Stimulated activated CD8-positive, alpha-beta memory T cell treated with anti-CD3 and anti-CD28 coated beads, Interleukin-2, amount 100 ng/mL, for 1 hour (primary cell): ENCODE results near the gene FOXP1.

ENCODE experiments used
- DNase-seq, 2 donors: peaks; one replicate each; pipeline ENCODE4 v3.0.0-alpha.2; 2020; ENCODE audit warnings: low read depth in 2 of 2

Gene FOXP1

DNA sequence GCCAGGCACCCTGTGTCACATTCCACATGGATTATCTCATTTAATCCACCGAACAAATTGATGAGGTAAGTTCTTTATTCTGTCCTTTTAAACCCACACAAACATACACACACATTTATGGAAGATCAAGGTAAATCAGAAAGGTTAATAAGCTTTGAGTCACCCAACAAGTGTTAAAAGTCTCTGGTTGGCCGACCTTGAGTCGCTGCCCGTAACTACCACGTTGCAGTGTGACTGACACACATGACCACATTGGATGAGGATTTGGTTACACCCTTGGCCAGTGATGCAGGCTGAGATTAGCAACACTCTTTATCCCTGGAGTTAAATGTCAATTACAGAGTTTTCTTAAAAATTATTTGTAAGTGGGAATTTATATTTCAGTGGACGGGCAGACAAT, 19.2 kb downstream of the FOXP1 start:
- DNase-seq, result no peak

GRCh38 chr3:71563827-71564226, 19.7 kb downstream of the FOXP1 start:
- no peak for DNase-seq

- DNase-seq, result no peak
Measured at GRCh38 chr3:71562938-71563337, 20.6 kb downstream of the FOXP1 start.

DNA sequence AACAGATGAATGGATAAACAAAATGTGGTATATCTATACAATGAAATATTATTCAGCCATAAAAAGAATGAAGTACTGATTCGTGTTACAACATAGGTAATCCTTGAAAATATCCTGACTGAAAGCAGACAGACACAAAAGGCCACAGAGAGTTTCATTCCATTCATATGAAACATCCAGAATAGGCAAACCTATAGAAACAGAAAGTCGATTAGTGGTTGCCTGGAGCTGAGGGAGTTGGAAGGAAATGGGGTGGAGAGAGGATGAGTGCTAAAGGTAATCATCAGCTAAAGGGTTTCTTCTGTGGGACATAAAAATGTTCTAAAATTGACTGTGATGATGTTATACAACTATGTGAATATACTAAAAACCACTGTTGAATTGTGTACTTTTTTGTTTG, 22.9 kb downstream of the FOXP1 start:
- no peak for DNase-seq

GRCh38 chr3:71559578-71560162, 23.9 kb downstream of the FOXP1 start:
- DNase-seq, result no peak

- no peak for DNase-seq
Measured at GRCh38 chr3:71559021-71559420, 24.5 kb downstream of the FOXP1 start.

- DNase-seq, result no peak
Measured at GRCh38 chr3:71554649-71555048, 28.9 kb downstream of the FOXP1 start.

DNA sequence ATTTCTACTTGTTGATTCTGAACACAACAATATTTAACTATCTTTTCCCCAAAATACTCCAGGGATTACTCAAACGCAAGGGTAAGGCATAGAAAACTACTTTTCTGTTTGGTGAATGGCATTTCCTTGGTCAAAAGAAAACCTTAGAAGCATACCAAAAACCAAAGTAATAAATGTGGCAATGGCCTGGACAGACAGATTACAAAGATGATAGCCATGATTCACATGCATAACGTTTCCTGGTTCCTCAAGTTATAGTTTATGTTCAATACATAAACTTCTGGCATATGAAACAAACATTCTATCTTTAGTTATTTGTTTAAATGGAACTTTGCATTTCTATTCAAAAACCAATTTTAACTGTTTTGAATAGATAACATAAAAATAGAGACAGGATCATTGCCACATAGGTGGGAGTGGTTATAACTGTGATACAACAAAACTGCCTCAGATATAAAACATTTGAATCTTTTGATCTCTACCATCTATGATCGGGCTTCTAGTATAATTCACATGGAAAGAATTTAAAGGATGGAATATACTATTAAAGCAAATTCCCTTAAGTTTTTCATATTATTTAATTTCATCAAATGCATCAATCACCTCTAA, 32.1 kb downstream of the FOXP1 start:
- DNase-seq, result no peak

- DNase-seq, result no peak
Measured at GRCh38 chr3:71549951-71550350, 33.6 kb downstream of the FOXP1 start.

GRCh38 chr3:71548705-71549384, 34.7 kb downstream of the FOXP1 start:
- DNase-seq, result no peak

GRCh38 chr3:71547249-71548198, 36.0 kb downstream of the FOXP1 start:
- DNase-seq, result no peak

- DNase-seq, result no peak
Measured at GRCh38 chr3:71546821-71547220, 36.7 kb downstream of the FOXP1 start.

DNA sequence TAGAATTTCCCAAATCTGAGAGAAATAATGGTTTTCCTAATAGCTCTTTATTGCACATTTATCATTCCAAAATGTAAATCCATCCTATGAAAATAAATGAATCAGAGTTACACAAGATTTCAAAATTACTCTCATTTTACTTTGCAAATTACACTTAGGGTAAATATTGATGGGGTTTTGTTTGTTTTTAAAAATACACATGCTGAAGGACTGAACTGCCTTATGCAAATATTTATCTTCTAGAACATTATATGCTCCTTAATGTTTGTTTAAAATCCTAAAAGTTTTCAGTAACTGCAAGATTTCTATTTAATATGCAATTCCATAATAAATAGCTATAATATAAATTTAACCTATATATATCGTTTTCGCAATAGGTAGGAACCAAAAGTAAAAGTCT, 38.2 kb downstream of the FOXP1 start:
- DNase-seq, result no peak

GRCh38 chr3:71543371-71544016, 40.0 kb downstream of the FOXP1 start:
- no peak for DNase-seq

DNA sequence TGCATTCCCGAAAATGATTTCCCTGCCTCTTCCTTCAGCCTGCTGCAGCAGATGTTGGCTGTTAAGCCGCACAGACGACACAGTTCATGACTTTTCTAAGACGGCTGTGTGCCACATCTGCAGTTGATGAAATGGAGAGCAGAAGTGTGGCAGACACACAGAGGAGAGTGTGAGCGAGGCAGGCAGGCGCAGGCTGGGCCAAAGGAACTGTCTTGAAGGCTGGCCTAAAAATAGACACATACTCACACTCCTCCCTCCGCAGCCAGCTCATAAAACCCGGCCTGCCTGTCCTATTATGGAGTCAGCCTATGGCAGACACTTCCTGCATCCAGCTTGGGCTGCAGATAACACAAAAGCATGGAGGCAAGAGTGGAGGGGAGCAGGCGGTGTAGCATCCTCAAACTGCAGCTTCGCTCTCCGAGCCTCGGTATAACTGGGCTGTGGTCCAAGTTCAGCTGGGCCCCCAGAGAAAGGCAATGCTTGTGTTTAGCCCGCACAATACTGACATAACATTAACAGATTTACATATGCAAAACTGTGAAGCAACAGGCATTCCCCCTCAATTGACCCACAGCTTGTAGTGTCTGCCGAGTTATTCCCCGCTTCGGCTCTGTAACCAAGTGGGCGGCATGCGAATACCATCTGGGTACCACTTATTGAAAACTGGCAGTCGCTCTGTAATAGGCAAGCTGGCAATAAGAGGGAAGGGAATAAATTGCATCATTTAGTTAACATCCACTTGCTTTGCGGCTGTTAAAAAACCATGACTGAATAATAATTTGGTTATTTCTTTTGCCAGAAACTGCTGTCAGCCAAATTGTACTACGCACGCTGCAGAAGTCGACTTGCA, 40.8 kb downstream of the FOXP1 start:
- no peak for DNase-seq

- DNase-seq, result no peak
Measured at GRCh38 chr3:71541313-71541712, 42.2 kb downstream of the FOXP1 start.

- DNase-seq, result no peak
Measured at GRCh38 chr3:71537211-71537611, 46.3 kb downstream of the FOXP1 start.

DNA sequence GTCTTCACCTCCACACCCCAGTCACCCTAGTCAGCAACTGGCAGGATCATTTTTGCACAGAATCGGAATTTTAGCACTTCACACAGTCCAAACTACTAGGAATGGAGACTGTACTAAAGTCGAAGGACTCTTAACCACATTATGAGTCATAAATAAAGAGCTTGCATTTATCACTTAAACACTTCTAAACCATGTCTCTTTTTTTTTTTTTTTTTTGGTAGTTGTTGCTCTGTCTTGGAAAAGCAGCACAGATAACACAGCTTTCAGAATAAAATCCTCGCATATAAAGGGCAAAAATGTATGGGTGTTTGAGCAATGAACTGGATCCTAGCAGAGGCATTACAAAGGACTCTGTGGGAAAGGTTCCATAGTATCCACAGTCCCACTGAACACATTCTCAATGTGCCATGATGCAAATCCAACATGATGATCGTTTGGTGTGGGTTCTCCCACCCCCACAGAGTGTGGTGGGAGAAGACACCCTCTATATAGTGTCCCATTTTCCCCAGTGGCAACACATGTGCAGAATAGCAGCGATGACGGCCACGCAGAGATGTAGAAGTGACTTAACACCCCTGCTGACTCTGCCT, 47.1 kb downstream of the FOXP1 start:
- DNase-seq, result no peak

GRCh38 chr3:71533588-71533987, 49.9 kb downstream of the FOXP1 start:
- no peak for DNase-seq

- DNase-seq, result no peak
Measured at GRCh38 chr3:71532639-71533395, 50.7 kb downstream of the FOXP1 start.
